GM19438 (cell line): ENCODE measurements around the gene PRKACG.
"Not testable (repeated sequence)": the region's sequence is repeated elsewhere in the genome, so short reads cannot be mapped to it uniquely, and the experiment has no call there.

ENCODE experiments used
- ATAC-seq: cut with Tn5 transposase; IDR thresholded peaks from one replicate; pipeline ENCODE4 v1.9.1; 2021; ENCODE audit warnings: low read depth; ENCODE audit not compliant: unreplicated experiment

PRKACG gene

GRCh38 chr9:69014013-69014412, at the start of gene PRKACG:
PRKACG (minus strand) TSS chr9:69014113; CDS start chr9:69014092, 21 bp downstream.
- no peak for ATAC-seq

- no peak for ATAC-seq
Observed at GRCh38 chr9:69062195-69062594, 48.3 kb upstream of the PRKACG start.

GRCh38 chr9:69060766-69061165, 46.9 kb upstream of the PRKACG start:
- ATAC-seq: no peak

- ATAC-seq: no peak
Observed at GRCh38 chr9:69058101-69058500, 44.2 kb upstream of the PRKACG start.

- no peak for ATAC-seq
Observed at GRCh38 chr9:69056191-69056815, 42.4 kb upstream of the PRKACG start.

- no peak for ATAC-seq
Observed at GRCh38 chr9:69054989-69055388, 41.1 kb upstream of the PRKACG start.

GRCh38 chr9:69050936-69051335, 37.0 kb upstream of the PRKACG start:
- not testable (repeated sequence) for ATAC-seq

- ATAC-seq: no peak
Observed at GRCh38 chr9:69049094-69049493, 35.2 kb upstream of the PRKACG start.

- ATAC-seq: no peak
Observed at GRCh38 chr9:69047371-69047770, 33.5 kb upstream of the PRKACG start.

GRCh38 chr9:69046723-69047122, 32.8 kb upstream of the PRKACG start:
- ATAC-seq: no peak

- ATAC-seq: no peak
Observed at GRCh38 chr9:69045821-69046220, 31.9 kb upstream of the PRKACG start.

GRCh38 chr9:69044240-69045219, 30.6 kb upstream of the PRKACG start:
- ATAC-seq: no peak

GRCh38 chr9:69040646-69041045, 26.7 kb upstream of the PRKACG start:
- ATAC-seq: no peak

GRCh38 chr9:69036799-69037198, 22.9 kb upstream of the PRKACG start:
- ATAC-seq: no peak

- ATAC-seq: peak; percentile 41
Observed at GRCh38 chr9:69036309-69036708, 22.4 kb upstream of the PRKACG start.

GRCh38 chr9:69035438-69036308, 21.8 kb upstream of the PRKACG start, which contains the start of gene FXN:
FXN (plus strand) TSS chr9:69035752; CDS start chr9:69035783, 31 bp downstream.
- peak; percentile 83 for ATAC-seq

- ATAC-seq: no peak
Observed at GRCh38 chr9:69034071-69034470, 20.2 kb upstream of the PRKACG start.

- ATAC-seq: no peak
Observed at GRCh38 chr9:69030851-69031645, 17.1 kb upstream of the PRKACG start.

GRCh38 chr9:69029535-69029934, 15.6 kb upstream of the PRKACG start:
- ATAC-seq: no peak

GRCh38 chr9:69028754-69029153, 14.8 kb upstream of the PRKACG start:
- no peak for ATAC-seq
